ENCODE measurements around the gene RXRB.

RXRB gene

GRCh38 chr6:33211666-33212422, 11.4 kb upstream of the RXRB start:
- DNase-seq (ENCODE audit: low spot score), result no peak

DNA sequence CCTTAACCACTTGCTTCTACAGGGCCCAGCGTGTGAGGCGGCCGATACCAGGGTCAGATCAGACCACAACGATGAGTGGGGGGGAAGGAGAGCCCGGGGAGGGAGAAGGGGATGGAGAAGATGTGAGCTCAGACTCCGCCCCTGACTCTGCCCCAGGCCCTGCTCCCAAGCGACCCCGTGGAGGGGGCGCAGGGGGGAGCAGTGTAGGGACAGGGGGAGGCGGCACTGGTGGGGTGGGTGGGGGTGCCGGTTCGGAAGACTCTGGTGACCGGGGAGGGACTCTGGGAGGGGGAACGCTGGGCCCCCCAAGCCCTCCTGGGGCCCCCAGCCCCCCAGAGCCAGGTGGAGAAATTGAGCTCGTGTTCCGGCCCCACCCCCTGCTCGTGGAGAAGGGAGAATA, 10.7 kb upstream of the RXRB start:
- no peak for DNase-seq (ENCODE audit: low spot score)

GRCh38 chr6:33209856-33210255, 9.4 kb upstream of the RXRB start:
- DNase-seq (ENCODE audit: low spot score), result no peak

DNA sequence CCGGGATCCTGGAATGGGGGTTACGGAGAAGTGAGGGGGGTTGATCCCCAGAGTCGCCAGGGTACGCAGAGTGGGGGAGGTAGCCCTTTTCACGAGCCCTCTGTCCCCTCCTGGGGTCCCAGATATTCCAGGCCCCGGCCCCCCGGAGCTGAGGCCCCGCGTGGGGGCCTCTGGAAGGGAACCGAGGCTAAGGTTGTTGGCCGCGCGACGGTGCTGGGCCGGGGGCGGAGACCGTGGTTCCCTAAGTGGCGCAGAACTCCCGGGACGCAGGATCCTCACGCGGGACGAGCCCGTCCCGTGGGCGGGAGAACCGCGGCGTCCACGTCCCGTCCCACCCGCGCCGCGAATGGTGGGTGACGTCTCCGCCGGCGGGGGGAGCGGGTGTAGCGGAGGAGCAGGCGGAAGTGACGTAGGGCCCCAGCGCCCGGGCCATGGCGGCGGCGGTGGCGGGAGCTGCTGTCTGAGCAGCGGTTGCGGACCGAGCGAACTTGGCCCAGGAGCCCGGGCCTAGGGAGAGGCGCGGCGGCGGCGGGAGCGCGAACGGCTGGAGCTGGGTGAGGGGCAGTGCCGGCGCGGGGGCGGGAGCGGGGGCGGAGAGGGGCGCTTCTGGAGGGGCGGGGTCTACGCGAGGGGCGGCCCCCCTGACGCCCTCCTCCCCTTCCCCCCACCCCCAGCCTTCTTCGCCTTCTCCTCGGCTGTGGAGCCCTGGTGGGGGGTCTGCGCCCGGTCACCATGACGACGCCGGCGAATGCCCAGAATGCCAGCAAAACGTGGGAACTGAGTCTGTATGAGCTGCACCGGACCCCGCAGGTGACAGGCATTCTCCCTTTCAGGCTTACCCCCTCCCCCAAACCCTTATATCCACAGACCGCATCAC, 7.9 kb upstream of the RXRB start, which contains the start of gene RING1:
TSS of gene RING1 (plus strand) at position 410 of the 877 bp plus-strand sequence. CDS start at position 733, 323 bp downstream.
- peak; percentile 88 for DNase-seq (ENCODE audit: low spot score)

GRCh38 chr6:33207552-33208090, 7.2 kb upstream of the RXRB start:
- no peak for DNase-seq (ENCODE audit: low spot score)

GRCh38 chr6:33206864-33207551, 6.5 kb upstream of the RXRB start:
- no peak for DNase-seq (ENCODE audit: low spot score)

GRCh38 chr6:33206027-33206863, 5.8 kb upstream of the RXRB start:
- no peak for DNase-seq (ENCODE audit: low spot score)

- peak; percentile 26 for DNase-seq (ENCODE audit: low spot score)
These were observed 4.9 kb upstream of the RXRB start for GRCh38 chr6:33205191-33206026.

DNA sequence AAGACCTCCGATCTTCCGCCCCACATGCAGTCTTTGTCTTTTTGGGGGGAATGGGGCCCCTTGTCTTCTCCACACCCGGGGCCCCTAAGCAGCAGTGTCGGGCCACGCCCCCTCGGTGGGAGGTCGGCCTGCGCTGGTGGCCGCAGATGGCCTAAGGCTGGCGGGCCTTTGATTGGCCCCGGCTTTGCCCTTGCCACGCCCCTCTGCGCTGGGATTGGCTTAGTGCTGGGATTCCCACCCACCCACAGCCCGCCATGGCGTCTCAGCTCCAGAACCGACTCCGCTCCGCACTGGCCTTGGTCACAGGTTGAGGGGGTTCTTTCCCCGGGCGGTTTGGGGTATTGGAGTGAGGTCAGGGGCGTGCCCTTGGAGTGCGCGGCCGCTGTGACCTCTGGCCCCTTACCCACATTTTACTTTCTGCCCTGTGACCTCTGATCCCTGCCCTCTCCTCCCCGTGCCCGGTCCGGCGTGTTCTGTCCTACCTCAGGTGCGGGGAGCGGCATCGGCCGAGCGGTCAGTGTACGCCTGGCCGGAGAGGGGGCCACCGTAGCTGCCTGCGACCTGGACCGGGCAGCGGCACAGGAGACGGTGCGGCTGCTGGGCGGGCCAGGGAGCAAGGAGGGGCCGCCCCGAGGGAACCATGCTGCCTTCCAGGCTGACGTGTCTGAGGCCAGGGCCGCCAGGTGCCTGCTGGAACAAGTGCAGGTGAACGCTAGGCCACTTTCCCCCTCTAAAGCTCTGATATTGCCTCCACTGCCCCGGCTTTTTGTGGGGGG, 4.1 kb upstream of the RXRB start, which contains the start of gene HSD17B8:
TSS of gene HSD17B8 (plus strand) at position 241 of the 776 bp plus-strand sequence. CDS start at position 255, 14 bp downstream.
- DNase-seq (ENCODE audit: low spot score), result peak; percentile 92

DNA sequence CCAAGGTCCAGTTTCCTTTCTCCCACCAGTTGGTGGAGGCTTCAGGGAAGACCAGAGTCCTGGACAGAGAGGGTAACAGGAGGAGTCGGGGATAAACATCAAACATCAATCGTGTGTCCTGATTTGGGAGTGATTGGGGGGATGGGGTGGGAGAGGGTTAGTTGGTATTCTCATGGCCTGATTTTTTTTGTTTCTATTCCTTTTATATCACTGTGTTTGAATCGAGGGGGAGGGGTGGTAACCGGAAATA, 3.6 kb upstream of the RXRB start:
- DNase-seq (ENCODE audit: low spot score), result no peak

GRCh38 chr6:33203443-33204164, 3.1 kb upstream of the RXRB start:
- no peak for DNase-seq (ENCODE audit: low spot score)

DNA sequence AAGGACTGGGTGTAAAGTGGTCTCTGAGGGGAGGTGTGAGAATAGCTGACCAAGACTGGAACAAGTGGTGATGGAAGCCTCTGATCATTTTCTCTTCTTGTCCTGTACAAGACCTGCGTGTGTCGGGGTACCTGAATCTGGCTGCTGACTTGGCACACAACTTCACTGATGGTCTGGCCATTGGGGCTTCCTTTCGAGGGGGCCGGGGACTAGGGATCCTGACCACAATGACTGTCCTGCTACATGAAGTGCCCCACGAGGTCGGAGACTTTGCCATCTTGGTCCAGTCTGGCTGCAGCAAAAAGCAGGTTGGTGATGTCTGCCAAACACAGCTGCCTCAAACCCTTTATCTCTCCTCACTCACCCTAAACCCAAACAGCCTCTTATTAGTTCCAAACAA, 2.3 kb upstream of the RXRB start:
- no peak for DNase-seq (ENCODE audit: low spot score)

DNA sequence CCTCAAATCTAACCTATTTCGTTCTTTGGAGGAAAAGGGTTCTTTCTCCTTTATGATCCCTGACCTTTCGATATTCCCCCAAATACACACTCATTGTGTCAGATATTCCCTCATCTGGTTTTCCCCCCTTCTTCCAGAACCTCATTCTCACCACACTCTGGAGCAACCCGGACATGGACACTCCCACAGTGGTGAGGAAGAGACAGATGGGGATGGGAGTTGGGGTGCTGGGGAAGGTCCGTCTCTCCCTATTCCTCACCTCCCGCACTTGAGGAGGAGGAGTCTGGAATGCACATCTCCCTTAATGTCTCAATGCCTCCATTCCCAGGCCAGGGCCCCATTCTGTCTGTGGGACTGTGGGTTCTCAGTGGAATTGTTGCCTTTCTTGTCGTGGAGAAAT, 1.5 kb upstream of the RXRB start:
- DNase-seq (ENCODE audit: low spot score), result no peak

- no peak for DNase-seq (ENCODE audit: low spot score)
These were observed 681 bp upstream of the RXRB start for GRCh38 chr6:33201147-33201545.

GRCh38 chr6:33199687-33200218, 712 bp downstream of the RXRB start:
- DNase-seq (ENCODE audit: low spot score), result peak; percentile 86

- DNase-seq (ENCODE audit: low spot score), result peak; percentile 13
These were observed 1.5 kb downstream of the RXRB start for GRCh38 chr6:33198853-33199436.

GRCh38 chr6:33198159-33198852, 2.2 kb downstream of the RXRB start:
- no peak for DNase-seq (ENCODE audit: low spot score)

Data from hematopoietic multipotent progenitor cell treated with erythropoietin and hydrocortisone succinate and interleukin-3 and kit ligand, for 17 days (in vitro differentiated cells).